Osteocyte (in vitro differentiated cells): ENCODE results near the gene LATS1. TPM values are rescaled to one million over a fixed set of nuclear protein-coding genes. Genes with fewer than 3 reads are reported as not detected.
A peak's percentile ranks its signal among the peaks of the same experiment; 100 is the strongest.

Source experiments
- DNase-seq: peaks from one replicate; pipeline ENCODE4 v3.0.0; 2021; ENCODE audit warnings: mixed read lengths; ENCODE audit not compliant: unreplicated experiment; ENCODE audit errors: extremely low spot score
- H3K27ac Mint-ChIP-seq: one replicate; pipeline ENCODE4 v1.8.0; 2021; ENCODE audit warnings: mild to moderate bottlenecking, mixed read lengths; ENCODE audit not compliant: unreplicated experiment
- H3K27me3 Mint-ChIP-seq: one replicate; pipeline ENCODE4 v1.8.0; 2021; ENCODE audit warnings: mixed read lengths; ENCODE audit not compliant: unreplicated experiment
- H3K36me3 Mint-ChIP-seq: one replicate; pipeline ENCODE4 v1.8.0; 2021; ENCODE audit warnings: mixed read lengths; ENCODE audit not compliant: unreplicated experiment
- H3K4me1 Mint-ChIP-seq: one replicate; pipeline ENCODE4 v1.8.0; 2021; ENCODE audit warnings: mixed read lengths; ENCODE audit not compliant: unreplicated experiment
- H3K4me3 Mint-ChIP-seq: one replicate; pipeline ENCODE4 v1.8.0; 2021; ENCODE audit warnings: mild to moderate bottlenecking, moderate library complexity, mixed read lengths; ENCODE audit not compliant: unreplicated experiment
- H3K9me3 Mint-ChIP-seq: one replicate; pipeline ENCODE4 v1.8.0; 2021; ENCODE audit warnings: mixed read lengths; ENCODE audit not compliant: unreplicated experiment
- total RNA-seq: library from RNA; stranded (reverse); gene quantifications from 2 replicates; pipeline ENCODE4 v1.2.1, GENCODE V29; 2021
- TF ChIP-seq, protein P1 (sequence below): fragments of 200-600 bp; sonication (generic); IDR thresholded peaks from 2 replicates; pipeline ENCODE4 v1.5.0; 2021; ENCODE audit warnings: antibody characterized with exemption, mild to moderate bottlenecking, moderate library complexity

Gene LATS1
- total RNA-seq, 1 donor from 2014 or later, result 33.8 TPM

DNA sequence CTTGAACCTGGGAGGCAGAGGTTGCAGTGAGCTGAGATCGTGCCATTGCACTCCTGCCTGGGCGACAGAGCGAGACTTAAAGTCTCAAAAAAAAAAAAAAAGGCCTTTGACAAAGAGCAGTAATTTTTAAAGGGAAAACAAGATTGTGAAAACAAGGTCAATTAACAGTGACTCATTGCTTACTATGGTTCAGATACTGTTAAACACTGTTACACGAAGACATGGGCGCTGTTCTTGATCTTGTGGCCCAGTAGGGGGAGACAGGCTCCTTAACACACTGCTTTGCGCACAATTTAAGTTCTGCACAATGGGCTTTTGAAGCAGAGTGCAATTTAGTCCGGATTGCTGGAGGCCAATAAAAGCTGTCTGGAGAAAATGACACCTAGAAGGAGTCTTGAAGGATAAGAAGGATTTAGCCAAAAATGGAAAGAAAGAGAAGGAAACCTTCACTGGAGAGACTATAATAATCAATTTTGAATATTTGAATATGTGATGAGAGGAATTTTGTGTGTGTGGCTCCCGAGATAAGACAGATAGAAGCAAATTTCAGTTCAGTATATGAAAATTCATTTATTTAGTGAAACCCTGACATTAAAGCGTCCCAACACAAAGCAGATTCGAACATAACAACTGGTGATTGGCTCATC lies 6.0 kb upstream of the LATS1 start:
- H3K4me3 Mint-ChIP-seq, result no peak overlapping the region
- no peak overlapping the region for H3K27ac Mint-ChIP-seq
- TF ChIP-seq, protein P1, sequence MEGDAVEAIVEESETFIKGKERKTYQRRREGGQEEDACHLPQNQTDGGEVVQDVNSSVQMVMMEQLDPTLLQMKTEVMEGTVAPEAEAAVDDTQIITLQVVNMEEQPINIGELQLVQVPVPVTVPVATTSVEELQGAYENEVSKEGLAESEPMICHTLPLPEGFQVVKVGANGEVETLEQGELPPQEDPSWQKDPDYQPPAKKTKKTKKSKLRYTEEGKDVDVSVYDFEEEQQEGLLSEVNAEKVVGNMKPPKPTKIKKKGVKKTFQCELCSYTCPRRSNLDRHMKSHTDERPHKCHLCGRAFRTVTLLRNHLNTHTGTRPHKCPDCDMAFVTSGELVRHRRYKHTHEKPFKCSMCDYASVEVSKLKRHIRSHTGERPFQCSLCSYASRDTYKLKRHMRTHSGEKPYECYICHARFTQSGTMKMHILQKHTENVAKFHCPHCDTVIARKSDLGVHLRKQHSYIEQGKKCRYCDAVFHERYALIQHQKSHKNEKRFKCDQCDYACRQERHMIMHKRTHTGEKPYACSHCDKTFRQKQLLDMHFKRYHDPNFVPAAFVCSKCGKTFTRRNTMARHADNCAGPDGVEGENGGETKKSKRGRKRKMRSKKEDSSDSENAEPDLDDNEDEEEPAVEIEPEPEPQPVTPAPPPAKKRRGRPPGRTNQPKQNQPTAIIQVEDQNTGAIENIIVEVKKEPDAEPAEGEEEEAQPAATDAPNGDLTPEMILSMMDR, result peak; percentile 81
- no peak for DNase-seq
- no peaks in the 10 kb centered on the region for H3K27me3 Mint-ChIP-seq
- H3K4me1 Mint-ChIP-seq, result peaks cover 4% of the 10 kb centered on the region
- peaks cover 13% of the 10 kb centered on the region for H3K36me3 Mint-ChIP-seq
- H3K9me3 Mint-ChIP-seq, result no peaks in the 10 kb centered on the region

DNA sequence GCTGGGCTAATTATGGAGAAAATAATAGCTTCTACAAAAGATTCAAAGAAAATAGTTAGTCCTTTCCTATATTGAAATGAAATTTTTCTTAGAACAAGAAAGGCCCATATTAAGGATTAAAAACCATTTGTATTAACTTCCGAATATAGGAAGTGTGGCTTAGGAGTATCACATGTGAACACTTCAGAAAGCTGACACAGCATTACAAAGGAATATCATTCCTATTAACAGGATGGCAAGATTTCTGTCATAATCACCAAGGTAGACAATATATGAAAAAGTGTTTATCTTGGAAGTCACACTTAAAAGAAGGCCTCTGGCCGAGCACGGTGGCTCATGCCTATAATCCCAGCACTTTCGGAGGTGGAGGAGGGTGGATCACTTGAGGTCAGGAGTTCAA lies 5.4 kb upstream of the LATS1 start:
- no peaks in the 10 kb centered on the region for H3K9me3 Mint-ChIP-seq
- H3K27me3 Mint-ChIP-seq, result no peaks in the 10 kb centered on the region
- H3K36me3 Mint-ChIP-seq, result peaks cover 7% of the 10 kb centered on the region
- no peak for DNase-seq
- peaks cover 10% of the 10 kb centered on the region for H3K4me1 Mint-ChIP-seq
- no peak overlapping the region for H3K4me3 Mint-ChIP-seq
- no peak overlapping the region for H3K27ac Mint-ChIP-seq
- TF ChIP-seq, protein P1, result no peak

DNA sequence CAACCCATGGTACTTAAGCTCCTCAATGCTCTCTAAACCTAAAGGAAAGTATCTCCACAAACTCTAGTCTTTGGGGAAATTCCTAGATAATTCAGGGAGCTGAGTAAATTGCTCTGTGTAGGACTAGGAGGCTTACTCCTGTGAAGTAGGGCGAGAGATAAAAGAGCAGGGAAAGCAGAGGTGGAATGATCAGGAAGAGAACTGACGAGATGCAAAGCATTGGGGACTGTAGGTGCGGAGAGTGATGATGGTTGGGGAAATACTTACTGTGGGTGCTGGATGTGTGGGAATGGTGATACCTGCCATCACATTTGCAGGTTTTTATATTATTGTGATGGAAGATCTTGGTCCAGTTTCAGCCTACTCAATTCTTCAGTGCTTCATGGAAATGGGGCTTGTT lies 1.6 kb upstream of the LATS1 start:
- Mint-ChIP-seq H3K27me3 (no peaks in the 10 kb centered on the region), H3K36me3 (no peaks in the 10 kb centered on the region), H3K27ac (peak overlapping the region; percentile 12), H3K4me1 (peaks cover 27% of the 10 kb centered on the region), H3K4me3 (peak overlapping the region; percentile 1), H3K9me3 (no peaks in the 10 kb centered on the region)
- TF ChIP-seq, protein P1, result no peak
- no peak for DNase-seq

DNA sequence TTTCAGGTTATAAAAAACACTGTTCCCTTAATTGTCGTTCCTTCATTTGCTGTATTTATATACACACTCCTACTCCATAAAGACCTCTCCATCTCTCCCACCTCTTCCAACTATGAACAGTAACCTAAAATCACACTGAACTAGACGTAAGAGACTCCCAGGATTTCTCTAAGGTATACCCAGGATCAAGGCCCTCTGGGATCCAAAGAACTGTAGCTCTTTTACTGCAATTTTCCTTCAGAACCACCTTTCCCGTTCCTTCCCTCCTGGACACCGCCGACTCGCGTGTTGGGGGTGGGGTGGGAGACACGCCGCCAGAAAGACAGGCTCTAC lies 680 bp downstream of the LATS1 start:
- Mint-ChIP-seq H3K27ac (peak overlapping the region; percentile 99), H3K36me3 (no peaks in the 10 kb centered on the region), H3K9me3 (no peaks in the 10 kb centered on the region), H3K27me3 (no peaks in the 10 kb centered on the region), H3K4me1 (peaks cover 27% of the 10 kb centered on the region), H3K4me3 (peak overlapping the region; percentile 96)
- no peak for DNase-seq
- TF ChIP-seq, protein P1, result no peak

DNA sequence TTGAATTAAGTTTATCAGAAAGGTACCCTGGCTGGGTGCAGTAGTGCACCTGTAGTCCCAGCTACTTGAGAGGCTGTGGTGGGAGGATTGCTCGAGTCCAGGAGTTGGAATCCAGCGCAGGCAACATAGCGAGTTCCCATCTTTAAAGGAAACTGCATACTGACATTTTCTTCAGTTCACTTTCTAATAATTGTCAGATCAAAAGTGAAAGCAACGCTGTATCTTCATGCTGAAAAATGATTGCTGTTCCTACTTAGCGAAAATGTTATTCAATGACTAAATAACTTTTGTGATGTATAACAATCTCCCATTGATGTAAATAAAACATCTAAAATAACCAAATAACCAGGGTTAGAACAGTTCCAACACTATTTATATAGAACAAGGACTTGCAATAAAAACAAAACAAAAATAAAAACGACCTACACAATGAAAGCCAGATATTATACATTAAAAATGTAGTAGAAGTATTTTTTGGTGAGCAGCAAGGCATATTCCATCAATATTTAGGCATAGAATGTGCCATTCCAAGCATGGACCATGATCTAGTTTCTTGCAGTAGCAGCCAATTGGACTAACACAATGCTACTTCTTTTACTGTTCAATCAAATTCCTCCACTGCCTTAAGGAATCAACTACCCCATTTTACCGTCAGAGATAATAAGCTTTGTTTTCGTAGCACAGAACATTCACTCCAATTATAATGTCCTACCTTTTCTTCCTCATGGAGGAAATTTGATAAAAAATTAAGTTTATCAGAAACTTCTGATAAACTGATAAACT lies 1.5 kb downstream of the LATS1 start:
- H3K4me1 Mint-ChIP-seq, result peaks cover 27% of the 10 kb centered on the region
- no peaks in the 10 kb centered on the region for H3K27me3 Mint-ChIP-seq
- TF ChIP-seq, protein P1, result no peak
- DNase-seq, result no peak
- H3K9me3 Mint-ChIP-seq, result no peaks in the 10 kb centered on the region
- H3K27ac Mint-ChIP-seq, result peak overlapping the region; percentile 99
- H3K36me3 Mint-ChIP-seq, result no peaks in the 10 kb centered on the region
- H3K4me3 Mint-ChIP-seq, result peak overlapping the region; percentile 96
